HG03460 (cell line): Measurements from ENCODE around the gene MAEA.

ENCODE experiments used
- ATAC-seq: cut with Tn5 transposase; IDR thresholded peaks from one replicate; pipeline ENCODE4 v1.9.1; 2021; ENCODE audit not compliant: unreplicated experiment

Gene MAEA

GRCh38 chr4:1376841-1377605, 87.3 kb downstream of the MAEA start:
- ATAC-seq: no peak

- ATAC-seq: no peak
Measured at GRCh38 chr4:1377606-1378261, 88.0 kb downstream of the MAEA start.

- ATAC-seq: no peak
Measured at GRCh38 chr4:1378559-1379231, 89.0 kb downstream of the MAEA start.

- ATAC-seq: no peak
Measured at GRCh38 chr4:1379351-1379781, 89.7 kb downstream of the MAEA start.

- no peak for ATAC-seq
Measured at GRCh38 chr4:1379801-1380331, 90.2 kb downstream of the MAEA start.

GRCh38 chr4:1380368-1381151, 90.9 kb downstream of the MAEA start:
- no peak for ATAC-seq

GRCh38 chr4:1381181-1381621, 91.5 kb downstream of the MAEA start:
- ATAC-seq: no peak

- no peak for ATAC-seq
Measured at GRCh38 chr4:1381944-1382541, 92.4 kb downstream of the MAEA start.

GRCh38 chr4:1382776-1383727, 93.4 kb downstream of the MAEA start:
- no peak for ATAC-seq

- no peak for ATAC-seq
Measured at GRCh38 chr4:1383728-1384591, 94.3 kb downstream of the MAEA start.

GRCh38 chr4:1384675-1385372, 95.1 kb downstream of the MAEA start:
- no peak for ATAC-seq

- ATAC-seq: no peak
Measured at GRCh38 chr4:1385373-1386340, 96.0 kb downstream of the MAEA start.
